Liver (tissue), 9 donors: Measurements from ENCODE around the gene OPRL1. TPM values are rescaled to one million over a fixed set of nuclear protein-coding genes. Genes with fewer than 3 reads are reported as not detected.

ENCODE experiments used
- DNase-seq: peaks from one replicate; pipeline ENCODE4 v3.0.0-alpha.2; 2017; ENCODE audit warnings: low spot score
- H3K27ac ChIP-seq, 2 donors: one replicate each; pipeline ENCODE4 v1.7.0; 2013; ENCODE audit warnings: inconsistent platforms in 2 of 2, low read length in 2 of 2, control low read depth in 1 of 2, low read depth in 1 of 2, mild to moderate bottlenecking in 1 of 2
- H3K27me3 ChIP-seq, 4 donors: one replicate each; pipeline versions ENCODE4 v1.6.1 to v1.7.0; 2013; ENCODE audit warnings: low read length in 3 of 4, inconsistent platforms in 1 of 4, mild to moderate bottlenecking in 1 of 4, moderate library complexity in 1 of 4; ENCODE audit not compliant: control insufficient read depth in 4 of 4, insufficient read depth in 4 of 4
- H3K36me3 ChIP-seq, 4 donors: one replicate each; pipeline versions ENCODE4 v1.6.1 to v1.7.0; 2013; ENCODE audit warnings: low read length in 3 of 4, mild to moderate bottlenecking in 3 of 4, low read depth in 1 of 4, moderate library complexity in 1 of 4; ENCODE audit not compliant: control insufficient read depth in 4 of 4, insufficient read depth in 3 of 4
- H3K4me1 ChIP-seq, 4 donors: one replicate each; pipeline versions ENCODE4 v1.6.1 to v1.7.0; 2013; ENCODE audit warnings: low read length in 3 of 4, mild to moderate bottlenecking in 3 of 4, moderate library complexity in 1 of 4; ENCODE audit not compliant: control insufficient read depth in 4 of 4, insufficient read depth in 4 of 4
- H3K4me3 ChIP-seq, 3 donors: one replicate each; pipeline versions ENCODE4 v1.6.1 to v1.7.0; 2013; ENCODE audit warnings: low read length in 3 of 3, control low read depth in 1 of 3, low read depth in 1 of 3, mild to moderate bottlenecking in 1 of 3
- H3K9ac ChIP-seq, 2 donors: one replicate each; pipeline ENCODE4 v1.7.0; 2013; ENCODE audit warnings: low read length in 2 of 2, mild to moderate bottlenecking in 2 of 2, moderate library complexity in 2 of 2, control low read depth in 1 of 2, low read depth in 1 of 2
- H3K9me3 ChIP-seq, 4 donors: one replicate each; pipeline versions ENCODE4 v1.6.1 to v1.7.0; 2013; ENCODE audit warnings: low read length in 3 of 4; ENCODE audit not compliant: control insufficient read depth in 4 of 4
- CTCF ChIP-seq: fragments of 150-350 bp; IDR thresholded peaks from 2 replicates; pipeline ENCODE4 v1.5.1; 2017; ENCODE audit warnings: improper control_type of control experiment, low read depth, low read length; ENCODE audit not compliant: missing input control
- EGR1 ChIP-seq, 2 donors: IDR thresholded peaks; 2 replicates each; pipeline ENCODE4 v1.6.1; 2016 to 2018; ENCODE audit warnings: antibody characterized with exemption in 2 of 2, low read depth in 2 of 2
- FOXA1 ChIP-seq: IDR thresholded peaks from 2 replicates; pipeline ENCODE4 v1.6.1; 2016; ENCODE audit warnings: antibody characterized with exemption
- FOXA2 ChIP-seq: IDR thresholded peaks from 2 replicates; pipeline ENCODE4 v1.6.1; 2016; ENCODE audit warnings: antibody characterized with exemption
- GABPA ChIP-seq, 2 donors: IDR thresholded peaks in 1 of 2; conservative IDR thresholded peaks in 1 of 2; 2 replicates each; pipeline ENCODE4 v1.6.1; 2016; ENCODE audit warnings: antibody characterized with exemption in 2 of 2, mild to moderate bottlenecking in 1 of 2, moderate library complexity in 1 of 2
- HNF4A ChIP-seq, 2 donors: conservative IDR thresholded peaks; 2 replicates each; pipeline ENCODE4 v1.6.1; 2016; ENCODE audit warnings: antibody characterized with exemption in 2 of 2, mild to moderate bottlenecking in 2 of 2
- HNF4G ChIP-seq: IDR thresholded peaks from 2 replicates; pipeline ENCODE4 v1.6.1; 2016; ENCODE audit warnings: antibody characterized with exemption
- JUND ChIP-seq, 2 donors: IDR thresholded peaks; 2 replicates each; pipeline ENCODE4 v1.6.1; 2016; ENCODE audit warnings: antibody characterized with exemption in 2 of 2
- NR2F2 ChIP-seq: IDR thresholded peaks from 2 replicates; pipeline ENCODE4 v1.6.1; 2016; ENCODE audit warnings: antibody characterized with exemption
- RAD21 ChIP-seq, 2 donors: IDR thresholded peaks; 2 replicates each; pipeline ENCODE4 v1.6.1; 2016; ENCODE audit warnings: antibody characterized with exemption in 2 of 2, mild to moderate bottlenecking in 2 of 2
- RXRA ChIP-seq, 2 donors: IDR thresholded peaks; 2 replicates each; pipeline ENCODE4 v1.6.1; 2017 to 2018; ENCODE audit warnings: antibody characterized with exemption in 2 of 2, mild to moderate bottlenecking in 1 of 2
- SP1 ChIP-seq: IDR thresholded peaks from 2 replicates; pipeline ENCODE4 v1.6.1; 2018; ENCODE audit warnings: antibody characterized with exemption, mild to moderate bottlenecking
- TAF1 ChIP-seq: conservative IDR thresholded peaks from 2 replicates; pipeline ENCODE4 v1.6.1; 2016; ENCODE audit warnings: antibody characterized with exemption, mild to moderate bottlenecking
- WGBS: extraction: QIAGEN DNeasy Blood & Tissue Kit; methylation state at CpG from one replicate; pipeline ENCODE4 v1.1.7; 2013; 5-methylcytosine and 5-hydroxymethylcytosine counted together
- polyA plus RNA-seq, 2 donors: library from polyadenylated mRNA; stranded (reverse) in 1 of 2; unstranded in 1 of 2; fragments of 200-250 nt in 1 of 2; fragments of >200 nt in 1 of 2; fragmentation: Nextera tagmentation in 1 of 2; extraction: Ambion mirVana in 1 of 2; gene quantifications; one replicate each; pipeline versions ENCODE4 v1.2.1 to v1.2.3, GENCODE V29; 2013 to 2015
- total RNA-seq, 2 donors: library from RNA; depleted of rRNA; stranded (reverse); fragments of >200 nt; gene quantifications; one replicate each; pipeline ENCODE4 v1.2.3, GENCODE V29; 2014
- TF ChIP-seq, protein P1 (sequence below): IDR thresholded peaks from 2 replicates; pipeline ENCODE4 v1.6.1; 2016; ENCODE audit warnings: antibody characterized with exemption
- donor health status: healthy.
- donor health status: healthy.
- donor health status: healthy.
- donor health status: healthy.
- donor health status: healthy.

OPRL1 gene
- total and polyA plus RNA-seq, 4 donors: 0.04 to 0.79 (median 0.35) TPM

DNA sequence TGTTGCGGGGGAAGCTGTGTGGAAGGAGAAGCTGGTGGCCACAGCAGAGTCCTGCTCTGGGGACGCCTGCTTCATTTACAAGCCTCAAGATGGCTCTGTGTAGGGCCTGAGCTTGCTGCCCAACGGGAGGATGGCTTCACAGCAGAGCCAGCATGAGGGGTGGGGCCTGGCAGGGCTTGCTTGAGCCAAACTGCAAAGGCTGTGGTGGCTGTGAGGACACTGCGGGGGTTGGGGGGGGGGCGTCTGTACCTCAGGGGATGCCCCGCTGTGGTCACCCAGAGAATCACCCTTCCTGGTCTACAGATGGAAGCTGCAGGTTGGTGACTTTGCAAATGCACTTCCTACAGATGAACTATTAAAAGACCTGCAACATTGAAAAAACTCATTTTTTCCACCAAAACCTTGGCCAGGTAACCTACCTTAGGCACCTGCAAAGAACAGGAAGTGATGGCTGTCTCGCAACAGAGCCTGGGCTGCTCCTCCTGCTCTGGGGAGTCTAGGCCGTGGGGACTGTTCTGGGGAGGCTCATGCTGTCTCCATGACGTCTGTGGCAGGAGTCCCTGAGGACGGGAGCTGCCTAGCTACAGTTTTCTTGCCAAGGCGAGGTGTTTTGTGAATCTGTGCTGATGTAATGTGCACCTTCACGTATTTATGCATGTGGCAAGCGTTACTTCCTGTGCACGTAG lies 20.1 kb downstream of the OPRL1 start (continued):
- TF ChIP-seq, protein P1, sequence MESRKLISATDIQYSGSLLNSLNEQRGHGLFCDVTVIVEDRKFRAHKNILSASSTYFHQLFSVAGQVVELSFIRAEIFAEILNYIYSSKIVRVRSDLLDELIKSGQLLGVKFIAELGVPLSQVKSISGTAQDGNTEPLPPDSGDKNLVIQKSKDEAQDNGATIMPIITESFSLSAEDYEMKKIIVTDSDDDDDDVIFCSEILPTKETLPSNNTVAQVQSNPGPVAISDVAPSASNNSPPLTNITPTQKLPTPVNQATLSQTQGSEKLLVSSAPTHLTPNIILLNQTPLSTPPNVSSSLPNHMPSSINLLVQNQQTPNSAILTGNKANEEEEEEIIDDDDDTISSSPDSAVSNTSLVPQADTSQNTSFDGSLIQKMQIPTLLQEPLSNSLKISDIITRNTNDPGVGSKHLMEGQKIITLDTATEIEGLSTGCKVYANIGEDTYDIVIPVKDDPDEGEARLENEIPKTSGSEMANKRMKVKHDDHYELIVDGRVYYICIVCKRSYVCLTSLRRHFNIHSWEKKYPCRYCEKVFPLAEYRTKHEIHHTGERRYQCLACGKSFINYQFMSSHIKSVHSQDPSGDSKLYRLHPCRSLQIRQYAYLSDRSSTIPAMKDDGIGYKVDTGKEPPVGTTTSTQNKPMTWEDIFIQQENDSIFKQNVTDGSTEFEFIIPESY: no peak
- TF ChIP-seq HNF4A (conservative IDR thresholded peaks at IDR 0.05) (no peak), FOXA1 (no peak), NR2F2 (no peak), FOXA2 (no peak), CTCF (no peak), RXRA (IDR thresholded peaks at IDR 0.05) (no peak)

DNA sequence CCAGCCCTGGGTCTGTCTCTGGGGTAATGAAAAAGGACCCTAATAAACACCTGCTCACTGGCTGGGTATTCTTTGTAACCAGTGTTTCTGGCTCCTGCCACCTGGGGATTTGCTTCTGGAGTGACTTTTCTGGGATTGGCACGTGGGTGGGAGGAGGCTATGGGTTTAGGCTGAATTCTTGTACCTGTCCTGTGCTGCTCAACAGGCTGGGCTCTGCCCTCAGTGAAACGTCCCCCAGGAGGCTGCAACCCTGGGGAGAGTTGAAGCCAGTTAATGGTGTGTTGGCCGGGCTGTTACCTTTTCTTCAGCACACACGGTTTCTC lies 20.6 kb downstream of the OPRL1 start:
- H3K4me1 ChIP-seq: peaks cover 0 to 6% (median 3%) of the 10 kb centered on the region in 4 donors
- H3K27me3 ChIP-seq: peaks cover 0 to 5% (median under 1%) of the 10 kb centered on the region in 4 donors
- no peak for DNase-seq
- no peak for TF ChIP-seq HNF4G
- TF ChIP-seq, protein P1: no peak
- TF ChIP-seq SP1: no peak
- TF ChIP-seq JUND (IDR thresholded peaks at IDR 0.05): no peak
- no peak for TF ChIP-seq GABPA (IDR thresholded peaks at IDR 0.05 in 1 of 2, conservative IDR thresholded peaks at IDR 0.05 in 1 of 2)
- TF ChIP-seq TAF1: no peak
- no peak overlapping the region for H3K9ac ChIP-seq
- WGBS: 73% methylated on average over 4 of the region's 4 CpGs
- no peak overlapping the region for H3K27ac ChIP-seq
- H3K36me3 ChIP-seq: no peaks in the 10 kb centered on the region
- H3K4me3 ChIP-seq: no peak overlapping the region
- H3K9me3 ChIP-seq: no peaks in the 10 kb centered on the region

DNA sequence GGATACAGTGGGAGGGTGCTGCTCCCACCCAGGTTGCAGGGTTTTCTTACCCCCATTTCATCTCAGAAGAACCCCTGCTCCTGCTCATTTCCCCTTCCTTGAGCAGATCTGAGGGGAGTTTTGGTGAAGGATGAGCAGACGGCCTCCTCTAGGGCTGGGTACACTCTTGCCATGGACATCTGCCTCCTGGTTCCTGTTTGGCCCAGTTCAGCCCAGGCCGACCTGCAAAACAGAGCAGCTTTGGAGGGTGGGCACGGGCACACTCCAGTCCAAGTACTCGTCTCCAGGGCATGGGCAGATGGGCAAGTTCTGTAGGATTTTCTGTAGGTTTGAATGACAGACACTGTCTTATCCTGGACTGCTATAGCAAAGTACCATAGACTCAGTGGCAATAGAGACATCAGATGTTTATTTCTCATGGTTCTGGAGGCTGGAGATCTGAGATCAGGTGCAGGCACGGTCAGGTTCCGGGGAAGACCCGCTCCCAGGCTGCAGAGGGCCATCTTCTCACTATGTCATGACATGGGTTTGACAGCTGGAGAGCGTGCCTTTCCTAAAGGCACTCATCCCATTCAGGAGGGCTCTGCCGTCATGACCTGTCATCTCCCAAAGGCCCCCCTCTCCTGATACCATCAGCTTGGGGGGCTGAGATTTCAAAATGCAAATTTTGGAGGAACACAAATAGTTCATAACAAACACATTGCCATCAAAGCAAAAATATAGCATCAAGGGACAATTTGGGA lies 21.2 kb downstream of the OPRL1 start:
- Histone ChIP-seq H3K9ac (no peak overlapping the region), H3K4me3 (no peak overlapping the region), H3K9me3 (no peaks in the 10 kb centered on the region), H3K4me1 (peaks cover 0 to 6% (median 3%) of the 10 kb centered on the region in 4 donors), H3K27me3 (peaks cover 0 to 3% (median under 1%) of the 10 kb centered on the region in 4 donors), H3K36me3 (no peaks in the 10 kb centered on the region), H3K27ac (no peak overlapping the region)
- no peak for TF ChIP-seq JUND (IDR thresholded peaks at IDR 0.05)
- no peak for TF ChIP-seq TAF1
- TF ChIP-seq, protein P1: no peak
- no peak for TF ChIP-seq SP1
- no peak for TF ChIP-seq HNF4A (conservative IDR thresholded peaks at IDR 0.05)
- no peak for TF ChIP-seq RAD21 (IDR thresholded peaks at IDR 0.05)
- TF ChIP-seq EGR1 (IDR thresholded peaks at IDR 0.05; ENCODE audit: low read depth in 2 of 2): no peak
- TF ChIP-seq FOXA1: no peak
- DNase-seq: no peak
- WGBS: 79% methylated on average over 9 of the region's 9 CpGs
